LHCN-M2 (cell line): ENCODE measurements around the gene OR13J1. TPM values are rescaled to one million over a fixed set of nuclear protein-coding genes. Genes with fewer than 3 reads are reported as not detected.
"Not testable (repeated sequence)": the region's sequence is repeated elsewhere in the genome, so short reads cannot be mapped to it uniquely, and the experiment has no call there.

Experiments used
- DNase-seq: peaks from one replicate; pipeline ENCODE4 v3.0.0-alpha.2; 2012; ENCODE audit warnings: low read depth
- polyA plus RNA-seq: library from polyadenylated mRNA; unstranded; fragments of >200 nt; gene quantifications from one replicate; pipeline ENCODE4 v1.2.1, GENCODE V29; 2012; ENCODE audit warnings: missing spikeins
- total RNA-seq: library from RNA; depleted of rRNA; stranded (reverse); fragments of >200 nt; gene quantifications from 2 replicates; pipeline ENCODE4 v1.2.3, GENCODE V29; 2014; rRNA removed

The OR13J1 gene, protein sequence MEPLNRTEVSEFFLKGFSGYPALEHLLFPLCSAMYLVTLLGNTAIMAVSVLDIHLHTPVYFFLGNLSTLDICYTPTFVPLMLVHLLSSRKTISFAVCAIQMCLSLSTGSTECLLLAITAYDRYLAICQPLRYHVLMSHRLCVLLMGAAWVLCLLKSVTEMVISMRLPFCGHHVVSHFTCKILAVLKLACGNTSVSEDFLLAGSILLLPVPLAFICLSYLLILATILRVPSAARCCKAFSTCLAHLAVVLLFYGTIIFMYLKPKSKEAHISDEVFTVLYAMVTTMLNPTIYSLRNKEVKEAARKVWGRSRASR
- total RNA-seq: not detected in 2 replicates
- not detected for polyA plus RNA-seq

DNA sequence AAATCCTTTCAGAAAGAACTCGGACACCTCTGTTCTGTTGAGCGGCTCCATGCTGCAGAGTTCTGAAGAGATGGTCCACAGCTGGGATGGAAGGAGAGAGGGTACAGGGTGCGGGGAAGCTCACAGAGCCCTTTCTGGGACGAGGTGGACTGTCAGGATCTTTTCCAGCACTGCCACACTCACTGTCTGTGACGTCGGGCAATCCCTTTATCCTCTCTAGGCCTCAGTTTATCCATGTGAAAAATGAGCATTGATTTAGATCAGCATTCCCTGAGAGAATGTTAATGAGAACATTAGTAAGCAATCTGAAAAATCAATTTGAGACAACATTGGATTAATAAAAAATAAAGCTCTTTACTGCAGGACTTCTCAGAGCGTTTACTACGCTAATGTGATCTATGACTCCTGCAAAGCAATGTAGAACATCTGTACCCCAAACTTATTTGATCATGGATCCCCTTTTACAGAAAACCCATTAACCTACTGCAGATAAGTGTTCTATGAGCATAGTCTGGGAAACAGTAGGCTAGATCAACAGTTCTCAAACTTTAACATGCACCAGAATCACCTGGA, at the start of gene OR13J1:
TSS of gene OR13J1 (minus strand) at position 51 of the 573 bp plus-strand sequence. CDS start at position 51, 0 bp downstream.
- no peak for DNase-seq

DNA sequence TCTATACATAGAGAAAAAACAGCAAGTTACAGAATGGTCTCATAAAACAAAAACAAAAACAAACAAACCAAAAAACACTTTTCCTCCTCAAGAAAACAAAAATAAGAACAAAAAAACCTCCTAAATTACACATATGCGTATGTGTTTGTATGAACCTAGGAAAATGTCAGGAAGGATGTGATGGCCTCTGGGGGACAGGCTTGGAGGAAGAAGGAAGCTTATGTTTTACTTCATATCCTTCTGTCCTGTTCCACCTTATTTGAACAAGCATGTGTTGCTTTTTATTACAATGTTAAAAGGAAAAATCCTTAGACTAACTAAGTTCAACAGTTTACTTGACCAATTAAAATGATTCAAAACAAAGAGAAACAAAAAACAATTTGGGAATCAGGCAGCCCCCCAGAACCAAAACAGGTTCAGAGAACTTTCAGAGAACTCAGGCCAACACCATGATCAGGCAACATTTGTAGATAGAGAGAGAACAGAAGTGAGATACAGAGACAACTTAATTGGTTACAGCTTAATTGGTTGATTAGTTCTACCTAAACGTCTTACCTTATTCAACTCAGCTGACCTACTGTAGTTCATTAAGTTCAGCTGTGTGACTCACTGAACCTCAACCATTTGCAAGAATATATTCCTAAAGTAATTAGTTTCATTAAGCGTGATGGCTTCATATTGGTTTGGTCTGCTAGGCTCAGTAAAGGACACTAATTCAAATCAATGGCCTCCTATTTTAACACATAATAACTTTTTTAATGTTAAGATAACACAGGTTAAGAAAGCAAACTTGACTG, 49.2 kb upstream of the OR13J1 start:
- DNase-seq: no peak

DNA sequence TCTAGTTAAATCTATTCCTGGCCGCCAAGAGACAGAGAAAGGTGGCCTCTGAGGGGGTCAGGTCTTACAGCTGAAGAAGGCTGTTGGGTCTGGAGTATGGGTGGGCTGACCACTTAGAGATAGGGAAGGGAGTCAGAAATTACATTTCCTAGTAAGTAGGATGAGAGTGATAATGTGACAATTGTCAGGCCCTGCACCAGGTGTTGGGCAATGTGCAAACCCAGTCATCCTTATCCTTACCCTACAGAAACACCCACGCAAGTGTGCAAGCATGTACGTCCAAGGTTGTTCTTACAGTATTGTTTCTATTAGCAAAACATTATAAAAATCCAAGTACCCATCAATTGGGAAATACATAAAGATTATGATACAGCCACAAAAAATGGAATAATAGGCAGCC, 48.6 kb upstream of the OR13J1 start:
- no peak for DNase-seq

DNA sequence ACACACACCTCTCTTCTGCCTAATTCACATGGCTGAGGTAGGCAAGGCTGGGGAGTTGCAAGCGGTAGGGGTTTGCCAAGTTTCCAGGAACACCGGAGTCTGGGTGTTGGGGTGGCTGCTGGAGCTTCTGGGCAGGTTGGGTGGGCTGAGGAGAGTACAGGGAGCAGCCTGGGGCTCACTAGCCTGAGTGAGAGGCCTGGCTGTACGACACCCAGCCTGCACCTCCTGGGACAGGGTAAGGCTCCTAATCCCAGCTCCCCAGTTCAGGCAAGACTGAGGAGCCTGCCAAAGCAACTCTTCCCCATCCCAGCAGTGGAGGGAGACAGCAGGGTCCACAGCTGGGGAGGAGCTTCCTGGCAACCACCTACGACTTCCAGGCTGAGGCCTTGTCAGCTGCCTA, 47.1 kb upstream of the OR13J1 start:
- DNase-seq: no peak

- no peak for DNase-seq
Observed at GRCh38 chr9:35915681-35916294, 45.6 kb upstream of the OR13J1 start.

DNA sequence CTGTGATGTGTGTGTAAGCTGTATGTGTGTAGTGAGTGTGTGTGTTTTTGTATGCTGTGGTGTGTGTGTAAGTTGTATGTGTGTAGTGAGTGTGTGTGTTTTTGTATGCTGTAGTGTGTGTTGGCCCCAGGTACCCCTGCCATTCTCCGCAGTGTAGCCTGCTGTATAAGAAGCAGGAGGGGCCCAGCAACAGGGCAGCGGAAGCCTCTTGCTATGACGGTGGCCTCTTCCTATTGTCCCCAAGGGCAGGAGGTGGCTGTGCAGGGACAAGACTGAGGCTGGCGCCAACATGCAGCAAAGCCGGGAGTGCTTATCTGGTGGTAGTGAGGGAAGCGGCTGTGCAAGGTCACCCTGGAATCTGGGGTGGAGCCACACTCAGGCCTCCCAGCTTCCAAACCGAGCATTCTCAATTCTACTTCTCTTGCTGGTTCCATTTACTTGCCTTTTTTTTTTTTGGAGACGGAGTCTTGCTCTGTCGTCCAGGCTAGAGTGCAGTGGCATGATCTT, 44.2 kb upstream of the OR13J1 start:
- DNase-seq: peak; percentile 26

GRCh38 chr9:35913429-35913828, 43.2 kb upstream of the OR13J1 start:
- DNase-seq: not testable (repeated sequence)

DNA sequence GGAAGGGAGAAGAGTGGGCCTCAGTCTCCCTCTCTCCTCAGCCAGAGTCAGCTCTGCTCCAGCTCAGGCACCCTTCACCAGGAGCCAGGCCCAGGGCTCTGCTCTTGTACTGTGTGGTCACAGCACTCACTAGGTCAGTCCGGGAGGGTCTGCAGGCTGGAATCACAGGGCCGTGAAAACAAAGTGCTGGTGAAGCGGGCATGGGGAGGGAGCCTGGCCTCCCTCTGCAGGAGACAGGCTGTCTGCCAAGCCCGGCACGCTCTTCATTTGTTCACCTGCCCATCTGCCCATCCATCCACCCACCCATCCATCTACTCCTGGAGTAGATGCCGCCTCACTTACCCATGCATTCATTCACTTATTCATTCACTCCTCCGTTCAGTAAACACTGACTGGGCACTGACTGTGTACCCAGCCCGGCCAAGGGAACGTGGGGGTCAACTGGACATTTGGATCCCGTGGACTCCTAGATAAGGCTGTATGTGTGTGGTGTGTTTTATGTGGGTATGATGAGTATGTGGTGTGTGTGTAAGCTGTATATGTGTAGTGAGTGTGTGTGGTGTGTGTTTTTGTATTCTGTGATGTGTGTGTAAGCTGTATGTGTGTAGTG, 42.7 kb upstream of the OR13J1 start:
- DNase-seq: no peak

DNA sequence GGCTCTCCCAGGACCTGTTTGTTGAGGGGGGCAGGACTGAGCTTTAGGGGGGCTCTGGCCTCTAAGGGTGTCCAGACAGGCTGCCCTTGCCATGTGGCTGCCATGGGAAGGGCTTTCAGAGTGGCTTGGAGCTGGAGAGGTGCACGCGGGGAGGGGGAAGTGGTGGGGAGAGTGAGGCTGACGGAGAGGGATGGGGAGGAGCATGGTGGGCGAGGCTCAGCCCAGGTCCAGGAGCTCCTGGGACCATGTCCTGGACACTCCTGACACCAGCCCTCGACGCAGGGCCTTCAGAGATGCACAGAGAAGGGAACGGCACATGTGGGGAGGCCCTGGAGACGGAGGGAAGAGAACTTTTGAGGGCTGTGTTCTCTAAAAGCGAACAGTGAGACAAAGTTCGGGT, 41.5 kb upstream of the OR13J1 start:
- no peak for DNase-seq

GRCh38 chr9:35910613-35911359, 40.6 kb upstream of the OR13J1 start:
- peak; percentile 79 for DNase-seq

DNA sequence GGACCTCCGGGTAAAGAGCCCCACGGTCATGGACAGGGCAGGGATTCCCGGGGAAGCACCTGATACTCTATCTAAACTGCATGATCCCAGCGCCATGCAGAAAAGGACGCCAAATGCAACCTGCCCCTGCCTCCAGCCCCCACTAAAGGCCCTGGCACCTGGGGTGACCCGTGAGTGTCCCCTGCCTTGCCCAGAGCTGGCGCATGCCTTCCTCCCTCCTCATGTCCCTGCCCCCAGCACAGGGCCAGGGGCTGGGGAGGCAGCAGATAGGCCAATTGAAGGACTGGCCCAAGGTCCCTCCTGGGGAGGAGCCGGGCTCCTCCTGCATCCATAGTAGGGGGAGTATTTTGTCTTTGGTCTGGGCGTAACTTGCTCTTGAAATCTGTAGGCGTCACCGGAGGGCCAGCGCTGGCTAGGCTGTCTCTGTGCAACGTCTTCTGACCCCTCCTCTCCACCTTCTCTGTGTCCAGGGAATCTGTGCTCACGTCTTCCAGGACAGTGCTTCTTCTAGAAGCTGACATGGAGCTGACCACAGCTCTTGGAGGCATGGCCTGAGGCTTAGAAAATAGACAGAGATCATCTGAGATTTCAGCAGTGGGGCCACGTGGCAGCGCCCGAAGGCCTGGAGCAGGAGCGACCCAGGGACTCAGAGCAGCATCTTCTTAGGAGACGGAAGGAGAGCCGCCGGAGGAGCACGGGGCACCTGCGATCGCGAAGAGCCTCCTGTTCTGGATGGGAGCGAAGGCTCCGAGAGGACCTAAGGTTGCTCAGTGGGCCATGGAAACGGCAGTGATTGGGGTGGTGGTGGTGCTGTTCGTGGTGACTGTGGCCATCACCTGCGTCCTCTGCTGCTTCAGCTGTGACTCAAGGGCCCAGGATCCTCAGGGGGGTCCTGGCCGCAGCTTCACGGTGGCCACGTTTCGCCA, 39.7 kb upstream of the OR13J1 start:
- DNase-seq: no peak

- DNase-seq: no peak
Observed at GRCh38 chr9:35909274-35909673, 39.1 kb upstream of the OR13J1 start, which contains the start of gene SPAAR. Gene SPAAR, plus strand, starts transcription at chr9:35909490. Its CDS starts 974 bp downstream, at chr9:35910464.

DNA sequence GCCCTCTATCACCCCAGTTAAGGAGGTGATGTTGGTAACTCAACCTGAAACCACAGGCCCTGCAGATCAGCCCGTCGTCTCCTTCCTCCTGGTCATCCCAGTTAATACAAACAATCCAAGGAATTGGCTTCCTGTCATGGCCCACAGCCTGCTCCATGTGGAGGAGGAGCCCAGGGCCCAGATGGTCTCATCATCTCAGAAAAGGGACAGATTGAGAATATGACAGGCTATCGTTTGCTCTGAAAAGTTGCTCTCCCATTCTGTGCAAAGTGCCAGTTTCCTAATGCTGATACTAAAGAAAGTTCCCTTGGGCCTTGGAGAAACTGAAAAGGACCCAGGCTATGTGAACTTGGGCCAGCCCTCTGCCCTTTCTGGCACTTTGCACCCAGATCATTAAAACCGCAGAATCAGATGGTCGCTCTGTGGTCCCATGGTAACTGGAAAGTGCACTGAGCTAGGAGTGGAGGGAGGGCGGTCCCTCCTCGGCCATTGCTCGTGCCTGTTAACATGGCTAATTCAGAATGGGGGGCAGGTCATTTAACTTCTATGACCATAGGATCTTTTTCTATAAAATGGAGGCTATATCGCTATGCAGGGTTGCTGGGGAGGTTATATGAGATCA, 38.4 kb upstream of the OR13J1 start:
- peak; percentile 54 for DNase-seq

- DNase-seq: peak; percentile 100
Observed at GRCh38 chr9:35907711-35908503, 37.7 kb upstream of the OR13J1 start.

DNA sequence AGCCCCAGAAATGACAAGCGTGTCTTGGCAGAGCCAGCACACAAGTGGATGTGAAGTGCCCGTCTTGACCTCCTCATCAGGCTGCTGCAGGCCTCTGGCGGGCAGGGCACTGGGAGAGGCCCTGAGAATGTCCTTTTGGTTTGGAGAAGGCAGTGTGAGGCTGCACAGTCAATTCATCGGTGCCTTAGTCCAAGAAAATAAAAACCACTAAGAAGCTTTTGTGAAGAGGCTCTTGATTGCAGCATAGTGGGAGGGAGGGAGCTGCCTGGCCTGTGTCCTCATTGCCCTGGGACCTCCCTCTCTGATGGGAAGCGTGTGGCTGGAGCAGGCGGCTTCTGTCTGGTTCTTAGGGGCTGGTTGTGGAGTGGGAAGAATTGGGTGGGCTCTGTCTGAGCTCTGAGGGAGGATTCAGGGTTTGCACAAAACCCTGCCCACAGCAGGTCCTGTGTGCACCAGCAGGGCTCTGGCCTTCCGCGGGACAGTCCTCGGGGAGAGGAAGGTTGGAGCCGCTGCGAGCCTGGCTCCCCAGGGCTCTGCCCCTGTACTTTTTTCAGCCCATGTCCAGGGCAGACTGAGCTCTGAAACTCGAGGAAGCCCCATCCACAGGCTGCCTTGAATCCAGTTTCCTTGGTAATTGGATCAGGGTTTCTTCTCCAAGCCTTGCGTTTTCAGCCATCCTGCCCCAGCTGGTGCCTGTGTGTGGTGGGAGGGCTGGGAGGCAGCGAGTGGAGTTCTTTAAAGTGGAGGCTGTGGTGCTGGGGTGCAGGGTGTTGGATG, 36.9 kb upstream of the OR13J1 start:
- DNase-seq: peak; percentile 93

- DNase-seq: peak; percentile 99
Observed at GRCh38 chr9:35905912-35906679, 35.9 kb upstream of the OR13J1 start, which contains the start of gene HRCT1. Gene HRCT1, plus strand, starts transcription at chr9:35906202. Its CDS starts 86 bp downstream, at chr9:35906288.
